Measurements from ENCODE around the gene CD28. TPM values are rescaled to one million over a fixed set of nuclear protein-coding genes. Genes with fewer than 3 reads are reported as not detected.

The CD28 gene
- total RNA-seq, 2 experiments from 2014 or later, result 279 to 285 TPM

GRCh38 chr2:203732953-203733510 is 26.6 kb downstream of the CD28 start:
- H3K4me1 Mint-ChIP-seq (ENCODE audit: low read depth), result peaks cover 96% of the 10 kb centered on the region
- peaks cover 87% of the 10 kb centered on the region for H3K36me3 Mint-ChIP-seq
- intact Hi-C loops (cut with micrococcal nuclease), result loop anchor here (1.0 to 10.0 kb wide), 7 partner anchors 8 to 1098 kb away; partner anchors contain the start of gene FAM117B
- POLR2A ChIA-PET, result interaction anchor here (0.5 to 8.9 kb wide), 25 partner anchors 9 to 273 kb away, joined by 3 to 196 read pairs (median 4); partner anchors contain the start of genes CD28 and CTLA4
- peak overlapping the region; percentile 99 for H3K27ac Mint-ChIP-seq
- CTCF ChIA-PET, result interaction anchor here (0.6 to 4.7 kb wide), 11 partner anchors 11 to 82 kb away, joined by 3 to 28 read pairs (median 3); no protein-coding TSS in a partner anchor
- H3K4me3 Mint-ChIP-seq, result peak overlapping the region; percentile 7
- no peaks in the 10 kb centered on the region for H3K27me3 Mint-ChIP-seq
- no peak for DNase-seq
- H3K9me3 Mint-ChIP-seq, result no peaks in the 10 kb centered on the region

- no peaks in the 10 kb centered on the region for H3K9me3 Mint-ChIP-seq
- peaks cover 90% of the 10 kb centered on the region for H3K36me3 Mint-ChIP-seq
- peak overlapping the region; percentile 99 for H3K27ac Mint-ChIP-seq
- DNase-seq, result no peak
- CTCF ChIA-PET, result interaction anchor here (0.6 to 4.7 kb wide), 7 partner anchors 11 to 81 kb away, joined by 3 to 28 read pairs (median 4); no protein-coding TSS in a partner anchor
- peaks cover 99% of the 10 kb centered on the region for H3K4me1 Mint-ChIP-seq (ENCODE audit: low read depth)
- peak overlapping the region; percentile 46 for H3K4me3 Mint-ChIP-seq
- POLR2A ChIA-PET, result interaction anchor here (0.6 to 8.9 kb wide), 19 partner anchors 8 to 273 kb away, joined by 3 to 196 read pairs (median 5); partner anchors contain the start of genes CD28 and CTLA4
- intact Hi-C loops (cut with micrococcal nuclease), result loop anchor here (1.0 to 10.0 kb wide), 8 partner anchors 8 to 1099 kb away; partner anchors contain the start of gene FAM117B
- no peaks in the 10 kb centered on the region for H3K27me3 Mint-ChIP-seq
Observed at GRCh38 chr2:203733684-203734083, 27.2 kb downstream of the CD28 start.

- Mint-ChIP-seq H3K9me3 (no peaks in the 10 kb centered on the region), H3K27me3 (no peaks in the 10 kb centered on the region), H3K27ac (peak overlapping the region; percentile 99), H3K4me1 (ENCODE audit: low read depth) (peaks cover 99% of the 10 kb centered on the region), H3K4me3 (peak overlapping the region; percentile 46), H3K36me3 (peaks cover 90% of the 10 kb centered on the region)
- CTCF ChIA-PET, result interaction anchor here (1.0 to 2.7 kb wide), 2 partner anchors 29 to 77 kb away, joined by 3 to 14 read pairs; no protein-coding TSS in a partner anchor
- POLR2A ChIA-PET, result interaction anchor here (0.5 to 8.9 kb wide), 13 partner anchors 7 to 152 kb away, joined by 3 to 196 read pairs (median 9); partner anchors contain the start of genes CD28 and CTLA4
- intact Hi-C loops (cut with micrococcal nuclease), result loop anchor here (1.0 to 10.0 kb wide), 6 partner anchors 96 to 1100 kb away; partner anchors contain the start of gene FAM117B
- peak; percentile 65 for DNase-seq
Observed at GRCh38 chr2:203734276-203734983, 28.0 kb downstream of the CD28 start.

- DNase-seq, result no peak
- H3K27ac Mint-ChIP-seq, result peak overlapping the region; percentile 99
- intact Hi-C loops (cut with micrococcal nuclease), result loop anchor here (1.0 to 10.0 kb wide), 5 partner anchors 11 to 1103 kb away; partner anchors contain the start of gene FAM117B
- no peaks in the 10 kb centered on the region for H3K9me3 Mint-ChIP-seq
- H3K36me3 Mint-ChIP-seq, result peaks cover 82% of the 10 kb centered on the region
- H3K27me3 Mint-ChIP-seq, result no peaks in the 10 kb centered on the region
- ChIA-PET CTCF (interaction anchor here (0.5 to 1.5 kb wide), 8 partner anchors 11 to 74 kb away, joined by 3 to 5 read pairs (median 4); no protein-coding TSS in a partner anchor), POLR2A (interaction anchor here (0.5 to 8.0 kb wide), 13 partner anchors 8 to 137 kb away, joined by 3 to 204 read pairs (median 5); partner anchors contain the start of genes CD28 and CTLA4)
- H3K4me3 Mint-ChIP-seq, result peak overlapping the region; percentile 20
- peaks cover 99% of the 10 kb centered on the region for H3K4me1 Mint-ChIP-seq (ENCODE audit: low read depth)
Observed at GRCh38 chr2:203737360-203737759, 30.9 kb downstream of the CD28 start.

- Mint-ChIP-seq H3K36me3 (peaks cover 75% of the 10 kb centered on the region), H3K9me3 (peaks cover 4% of the 10 kb centered on the region), H3K4me1 (ENCODE audit: low read depth) (peaks cover 97% of the 10 kb centered on the region), H3K27me3 (no peaks in the 10 kb centered on the region), H3K4me3 (peak overlapping the region; percentile 28), H3K27ac (peak overlapping the region; percentile 99)
- ChIA-PET CTCF (interaction anchor here (0.9 to 3.7 kb wide), 9 partner anchors 10 to 147 kb away, joined by 3 to 29 read pairs (median 7); partner anchors contain the start of gene CD28), POLR2A (interaction anchor here (0.7 to 8.0 kb wide), 21 partner anchors 8 to 500 kb away, joined by 3 to 204 read pairs (median 8); partner anchors contain the start of genes CD28, CTLA4 and CYP20A1)
- intact Hi-C loops (cut with micrococcal nuclease), result loop anchor here (10.0 kb wide), 2 partner anchors 365 to 1105 kb away; partner anchors contain the start of gene FAM117B
- peak; percentile 58 for DNase-seq
Observed at GRCh38 chr2:203739351-203739750, 32.9 kb downstream of the CD28 start.

GRCh38 chr2:203740871-203741281 is 34.4 kb downstream of the CD28 start:
- Mint-ChIP-seq H3K4me1 (ENCODE audit: low read depth) (peaks cover 90% of the 10 kb centered on the region), H3K9me3 (peaks cover 11% of the 10 kb centered on the region), H3K27me3 (no peaks in the 10 kb centered on the region), H3K36me3 (peaks cover 69% of the 10 kb centered on the region), H3K27ac (peak overlapping the region; percentile 99), H3K4me3 (peak overlapping the region; percentile 58)
- intact Hi-C loops (cut with micrococcal nuclease), result loop anchor here (1.0 to 2.0 kb wide), 10 partner anchors 8 to 130 kb away; no protein-coding TSS in a partner anchor
- ChIA-PET CTCF (interaction anchor here (0.7 to 3.7 kb wide), 18 partner anchors 9 to 127 kb away, joined by 3 to 29 read pairs (median 5); partner anchors contain the start of genes CD28 and CTLA4), POLR2A (interaction anchor here (0.6 to 8.0 kb wide), 28 partner anchors 9 to 1602 kb away, joined by 3 to 204 read pairs (median 5); partner anchors contain the start of genes CD28, CTLA4 and RAPH1)
- peak; percentile 65 for DNase-seq

- ChIA-PET POLR2A (interaction anchor here (0.6 to 8.0 kb wide), 15 partner anchors 8 to 1602 kb away, joined by 3 to 204 read pairs (median 18); partner anchors contain the start of genes CD28, CTLA4 and RAPH1), CTCF (interaction anchor here (0.7 to 3.7 kb wide), 16 partner anchors 8 to 127 kb away, joined by 3 to 29 read pairs (median 6); partner anchors contain the start of genes CD28 and CTLA4)
- peaks cover 90% of the 10 kb centered on the region for H3K4me1 Mint-ChIP-seq (ENCODE audit: low read depth)
- no peak for DNase-seq
- peak overlapping the region; percentile 99 for H3K27ac Mint-ChIP-seq
- H3K4me3 Mint-ChIP-seq, result peak overlapping the region; percentile 58
- no peaks in the 10 kb centered on the region for H3K27me3 Mint-ChIP-seq
- peaks cover 64% of the 10 kb centered on the region for H3K36me3 Mint-ChIP-seq
- H3K9me3 Mint-ChIP-seq, result peaks cover 11% of the 10 kb centered on the region
- intact Hi-C loops (cut with micrococcal nuclease), result loop anchor here (1.0 to 2.0 kb wide), 10 partner anchors 8 to 129 kb away; no protein-coding TSS in a partner anchor
Observed at GRCh38 chr2:203741566-203741965, 35.1 kb downstream of the CD28 start.

- peaks cover 11% of the 10 kb centered on the region for H3K9me3 Mint-ChIP-seq
- H3K27ac Mint-ChIP-seq, result peak overlapping the region; percentile 86
- DNase-seq, result no peak
- POLR2A ChIA-PET, result interaction anchor here (0.9 to 8.0 kb wide), 9 partner anchors 12 to 127 kb away, joined by 3 to 204 read pairs (median 8); partner anchors contain the start of gene CTLA4
- peaks cover 49% of the 10 kb centered on the region for H3K36me3 Mint-ChIP-seq
- H3K27me3 Mint-ChIP-seq, result no peaks in the 10 kb centered on the region
- peaks cover 88% of the 10 kb centered on the region for H3K4me1 Mint-ChIP-seq (ENCODE audit: low read depth)
- intact Hi-C loops (cut with micrococcal nuclease), result no loop called here
- peak overlapping the region; percentile 14 for H3K4me3 Mint-ChIP-seq
- CTCF ChIA-PET, result interaction anchor here (0.6 to 1.5 kb wide), 4 partner anchors 9 to 72 kb away, joined by 3 to 4 read pairs (median 3); no protein-coding TSS in a partner anchor
Observed at GRCh38 chr2:203743441-203743981, 37.1 kb downstream of the CD28 start.

GRCh38 chr2:203744091-203744490 is 37.7 kb downstream of the CD28 start:
- H3K4me1 Mint-ChIP-seq (ENCODE audit: low read depth), result peaks cover 88% of the 10 kb centered on the region
- no peaks in the 10 kb centered on the region for H3K27me3 Mint-ChIP-seq
- H3K27ac Mint-ChIP-seq, result peak overlapping the region; percentile 86
- no peak overlapping the region for H3K4me3 Mint-ChIP-seq
- intact Hi-C loops (cut with micrococcal nuclease), result no loop called here
- H3K36me3 Mint-ChIP-seq, result peaks cover 44% of the 10 kb centered on the region
- POLR2A ChIA-PET, result interaction anchor here (1.0 to 5.7 kb wide), 7 partner anchors 12 to 126 kb away, joined by 3 to 118 read pairs (median 8); partner anchors contain the start of gene CTLA4
- peaks cover 11% of the 10 kb centered on the region for H3K9me3 Mint-ChIP-seq
- CTCF ChIA-PET, result interaction anchor here (0.6 to 1.5 kb wide), 4 partner anchors 8 to 71 kb away, joined by 3 to 4 read pairs (median 3); no protein-coding TSS in a partner anchor
- DNase-seq, result no peak

GRCh38 chr2:203745267-203745666 is 38.8 kb downstream of the CD28 start:
- peaks cover 36% of the 10 kb centered on the region for H3K36me3 Mint-ChIP-seq
- H3K9me3 Mint-ChIP-seq, result peaks cover 11% of the 10 kb centered on the region
- ChIA-PET CTCF (no interaction called here), POLR2A (interaction anchor here (0.7 to 1.2 kb wide), 2 partner anchors 14 to 29 kb away, joined by 3 read pairs; no protein-coding TSS in a partner anchor)
- intact Hi-C loops (cut with micrococcal nuclease), result no loop called here
- H3K4me1 Mint-ChIP-seq (ENCODE audit: low read depth), result peaks cover 86% of the 10 kb centered on the region
- peak overlapping the region; percentile 86 for H3K27ac Mint-ChIP-seq
- no peak for DNase-seq
- no peaks in the 10 kb centered on the region for H3K27me3 Mint-ChIP-seq
- no peak overlapping the region for H3K4me3 Mint-ChIP-seq

Measured in activated CD4-positive, alpha-beta memory T cell treated with anti-CD3 and anti-CD28 coated beads for 36 hours (primary cell).